GM18867 (cell line): ENCODE results near the gene EPC1.
A peak's percentile ranks its signal among the peaks of the same experiment; 100 is the strongest.
"Not testable (repeated sequence)": the region's sequence is repeated elsewhere in the genome, so short reads cannot be mapped to it uniquely, and the experiment has no call there.

Experiments used
- ATAC-seq: cut with Tn5 transposase; IDR thresholded peaks from one replicate; pipeline ENCODE4 v1.9.1; 2021; ENCODE audit warnings: mild to moderate bottlenecking, moderate library complexity; ENCODE audit not compliant: unreplicated experiment

EPC1 gene

GRCh38 chr10:32372000-32372875 is 25.3 kb upstream of the EPC1 start:
- no peak for ATAC-seq

GRCh38 chr10:32371101-32371500 is 24.1 kb upstream of the EPC1 start:
- no peak for ATAC-seq

GRCh38 chr10:32367793-32368453 is 21.0 kb upstream of the EPC1 start:
- ATAC-seq = peak; percentile 51

- no peak for ATAC-seq
Measured at GRCh38 chr10:32366588-32366987, 19.6 kb upstream of the EPC1 start.

GRCh38 chr10:32366111-32366510 is 19.2 kb upstream of the EPC1 start:
- no peak for ATAC-seq

- ATAC-seq = not testable (repeated sequence)
Measured at GRCh38 chr10:32365404-32365803, 18.4 kb upstream of the EPC1 start.

GRCh38 chr10:32362571-32362970 is 15.6 kb upstream of the EPC1 start:
- ATAC-seq = no peak

GRCh38 chr10:32360884-32361283 is 13.9 kb upstream of the EPC1 start:
- no peak for ATAC-seq

- ATAC-seq = no peak
Measured at GRCh38 chr10:32360241-32360640, 13.3 kb upstream of the EPC1 start.

- ATAC-seq = no peak
Measured at GRCh38 chr10:32357056-32357735, 10.2 kb upstream of the EPC1 start.

- ATAC-seq = not testable (repeated sequence)
Measured at GRCh38 chr10:32354690-32355089, 7.7 kb upstream of the EPC1 start.

GRCh38 chr10:32350811-32351350 is 3.9 kb upstream of the EPC1 start:
- no peak for ATAC-seq

- no peak for ATAC-seq
Measured at GRCh38 chr10:32349968-32350738, 3.2 kb upstream of the EPC1 start.

- ATAC-seq = no peak
Measured at GRCh38 chr10:32349199-32349585, 2.2 kb upstream of the EPC1 start.

GRCh38 chr10:32348297-32349198 is 1.6 kb upstream of the EPC1 start:
- no peak for ATAC-seq

GRCh38 chr10:32347363-32348022 is 535 bp upstream of the EPC1 start:
- ATAC-seq = peak; percentile 25

GRCh38 chr10:32346134-32346550 is 816 bp downstream of the EPC1 start:
- peak; percentile 76 for ATAC-seq

- no peak for ATAC-seq
Measured at GRCh38 chr10:32341596-32341995, 5.4 kb downstream of the EPC1 start.

- ATAC-seq = no peak
Measured at GRCh38 chr10:32340596-32341180, 6.3 kb downstream of the EPC1 start.
